ENCODE results near the gene CAND1.

DNA sequence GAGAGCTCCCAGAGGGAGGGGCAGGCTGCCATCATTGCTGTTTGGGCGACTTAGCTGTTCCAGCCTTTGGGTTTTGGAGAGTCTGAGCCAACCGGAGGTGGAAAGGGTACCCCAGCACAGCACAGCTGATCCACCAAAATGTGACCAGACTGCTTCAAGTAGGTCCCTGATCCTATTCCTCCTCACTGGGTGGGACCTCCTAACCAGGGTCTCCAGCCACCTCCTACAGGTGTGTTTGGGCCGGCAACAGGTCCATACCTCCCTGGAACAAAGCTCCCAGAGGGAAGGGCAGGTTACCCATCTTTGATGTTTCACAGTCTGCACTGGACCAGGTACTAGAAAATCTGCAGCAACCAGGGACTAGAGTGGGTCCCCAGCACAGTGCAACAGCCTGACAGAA, 53.8 kb downstream of the CAND1 start:
- TF ChIP-seq, protein P1, sequence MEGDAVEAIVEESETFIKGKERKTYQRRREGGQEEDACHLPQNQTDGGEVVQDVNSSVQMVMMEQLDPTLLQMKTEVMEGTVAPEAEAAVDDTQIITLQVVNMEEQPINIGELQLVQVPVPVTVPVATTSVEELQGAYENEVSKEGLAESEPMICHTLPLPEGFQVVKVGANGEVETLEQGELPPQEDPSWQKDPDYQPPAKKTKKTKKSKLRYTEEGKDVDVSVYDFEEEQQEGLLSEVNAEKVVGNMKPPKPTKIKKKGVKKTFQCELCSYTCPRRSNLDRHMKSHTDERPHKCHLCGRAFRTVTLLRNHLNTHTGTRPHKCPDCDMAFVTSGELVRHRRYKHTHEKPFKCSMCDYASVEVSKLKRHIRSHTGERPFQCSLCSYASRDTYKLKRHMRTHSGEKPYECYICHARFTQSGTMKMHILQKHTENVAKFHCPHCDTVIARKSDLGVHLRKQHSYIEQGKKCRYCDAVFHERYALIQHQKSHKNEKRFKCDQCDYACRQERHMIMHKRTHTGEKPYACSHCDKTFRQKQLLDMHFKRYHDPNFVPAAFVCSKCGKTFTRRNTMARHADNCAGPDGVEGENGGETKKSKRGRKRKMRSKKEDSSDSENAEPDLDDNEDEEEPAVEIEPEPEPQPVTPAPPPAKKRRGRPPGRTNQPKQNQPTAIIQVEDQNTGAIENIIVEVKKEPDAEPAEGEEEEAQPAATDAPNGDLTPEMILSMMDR (IDR thresholded peaks at IDR 0.05; ENCODE audit: low read length), result no peak
- no peak for TF ChIP-seq EZH2 (IDR thresholded peaks at IDR 0.05; ENCODE audit: borderline replicate concordance, low read length)

Data from OCI-LY1 (cell line).